ENCODE results near the gene RAD51B. TPM values are rescaled to one million over a fixed set of nuclear protein-coding genes. Genes with fewer than 3 reads are reported as not detected.

RAD51B gene
- total and polyA plus RNA-seq, 2 of the 13 experiments (the other 11 are each of a cell fraction or from before 2014, with no cell fraction given), result 7.0 to 9.5 TPM

- no peak for TF ChIP-seq NONO (IDR thresholded peaks at IDR 0.05)
- peak; percentile 35; the same call in 1 of the 2 replicates for TF ChIP-seq NONO (CRISPR knock-in tag; conservative IDR thresholded peaks at IDR 0.05)
- 0 out of 2 replicates have a peak, but pooled peaks have one; percentile 24 for TF ChIP-seq KDM1A (CRISPR knock-in tag; IDR thresholded peaks at IDR 0.05)
- TF ChIP-seq NFATC3 (CRISPR knock-in tag; IDR thresholded peaks at IDR 0.05), result no peak
- TF ChIP-seq ZNF607 (CRISPR knock-in tag; IDR thresholded peaks at IDR 0.05; ENCODE audit: borderline replicate concordance), result no peak
- peak; percentile 42; the same call in 1 of the 2 replicates for TF ChIP-seq HDAC1 (CRISPR knock-in tag; IDR thresholded peaks at IDR 0.05)
- TF ChIP-seq ZNF710 (CRISPR knock-in tag; IDR thresholded peaks at IDR 0.05; ENCODE audit: borderline replicate concordance), result peak; percentile 78; the same call in 1 of the 2 replicates
- no peak for TF ChIP-seq NBN (conservative IDR thresholded peaks at IDR 0.05)
- TF ChIP-seq ZKSCAN5 (CRISPR knock-in tag; IDR thresholded peaks at IDR 0.05), result no peak
- no peak for TF ChIP-seq HBP1 (CRISPR knock-in tag; IDR thresholded peaks at IDR 0.05; ENCODE audit: low read depth)
- no peak for TF ChIP-seq ATF5 (CRISPR knock-in tag; IDR thresholded peaks at IDR 0.05; ENCODE audit: low read depth)
- no peak for TF ChIP-seq PPARG (CRISPR knock-in tag; conservative IDR thresholded peaks at IDR 0.05)
- TF ChIP-seq TEAD2 (CRISPR knock-in tag; IDR thresholded peaks at IDR 0.05), result no peak
- no peak for TF ChIP-seq GPN1 (CRISPR knock-in tag; IDR thresholded peaks at IDR 0.05; ENCODE audit: borderline replicate concordance)
- TF ChIP-seq ZNF501 (CRISPR knock-in tag; IDR thresholded peaks at IDR 0.05), result 0 out of 2 replicates have a peak, but pooled peaks have one; percentile 44
- TF ChIP-seq ZNF333 (CRISPR knock-in tag; IDR thresholded peaks at IDR 0.05; ENCODE audit: borderline replicate concordance), result 0 out of 2 replicates have a peak, but pooled peaks have one; percentile 31
- no peak for TF ChIP-seq IKZF5 (CRISPR knock-in tag; IDR thresholded peaks at IDR 0.05)
- no peak for TF ChIP-seq LCORL (IDR thresholded peaks at IDR 0.05)
- no peak for TF ChIP-seq LCORL (CRISPR knock-in tag; IDR thresholded peaks at IDR 0.05)
- TF ChIP-seq TCF7L2 (IDR thresholded peaks at IDR 0.05; ENCODE audit: low read depth, low read length), result no peak
- TF ChIP-seq HNF4A (CRISPR knock-in tag; IDR thresholded peaks at IDR 0.05), result peak; percentile 71
- TF ChIP-seq ZFP41 (CRISPR knock-in tag; IDR thresholded peaks at IDR 0.05; ENCODE audit: borderline replicate concordance), result no peak
- no peak for TF ChIP-seq BRF2 (CRISPR knock-in tag; IDR thresholded peaks at IDR 0.05)
Measured at GRCh38 chr14:68638141-68638999, 818.8 kb downstream of the RAD51B start (continued).

Measured in HepG2 (cell line).